Endothelial cell of umbilical vein (primary cell): ENCODE data around the gene PKNOX1.

Experiments
- MAX ChIP-seq: IDR thresholded peaks from 2 replicates; pipeline ENCODE4 v1.6.1; 2011; ENCODE audit not compliant: insufficient read depth, insufficient read length
- POLR2A ChIP-seq: IDR thresholded peaks from 2 replicates; pipeline ENCODE4 v1.6.1; 2012; ENCODE audit warnings: low read depth, mild to moderate bottlenecking, control low read depth, low read length

DNA sequence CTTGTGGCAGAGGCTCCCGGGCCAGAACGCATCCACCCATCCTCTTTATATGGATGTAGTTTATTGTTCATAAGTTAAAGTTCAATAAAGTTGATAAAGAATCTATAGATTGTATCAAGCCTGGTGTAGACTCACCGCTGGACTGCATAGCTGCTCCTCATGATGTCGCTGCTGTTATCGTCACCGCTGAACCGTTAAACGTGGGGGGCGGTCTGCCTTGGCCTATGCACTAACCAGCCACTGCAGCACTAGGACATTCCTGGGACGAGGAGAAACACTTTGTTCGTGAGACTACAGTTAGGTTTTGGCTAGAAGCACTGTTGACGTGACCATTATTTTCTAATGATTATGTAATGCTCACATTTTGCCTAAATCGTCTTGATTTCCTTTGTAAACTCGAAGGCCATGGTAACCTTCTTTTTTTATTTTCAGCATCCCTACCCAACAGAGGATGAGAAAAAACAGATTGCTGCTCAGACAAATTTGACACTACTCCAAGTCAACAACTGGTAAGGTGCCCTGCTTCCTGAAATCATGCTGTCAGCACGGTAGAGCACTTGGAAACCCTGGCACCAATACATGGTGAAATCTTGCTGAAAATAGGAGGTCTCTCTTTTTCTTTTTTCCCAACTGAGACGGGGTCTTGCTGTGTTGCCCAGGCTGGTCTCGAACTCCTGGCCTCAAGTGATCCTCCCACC lies 50.2 kb downstream of the PKNOX1 start:
- no peak for TF ChIP-seq MAX
- no peak for TF ChIP-seq POLR2A
